ENCODE data around the gene MAST4. TPM values are rescaled to one million over a fixed set of nuclear protein-coding genes. Genes with fewer than 3 reads are reported as not detected.

The MAST4 gene
- total and polyA plus RNA-seq, 7 experiments from 2014 or later: 11.3 to 39.0 (median 28.3) TPM

DNA sequence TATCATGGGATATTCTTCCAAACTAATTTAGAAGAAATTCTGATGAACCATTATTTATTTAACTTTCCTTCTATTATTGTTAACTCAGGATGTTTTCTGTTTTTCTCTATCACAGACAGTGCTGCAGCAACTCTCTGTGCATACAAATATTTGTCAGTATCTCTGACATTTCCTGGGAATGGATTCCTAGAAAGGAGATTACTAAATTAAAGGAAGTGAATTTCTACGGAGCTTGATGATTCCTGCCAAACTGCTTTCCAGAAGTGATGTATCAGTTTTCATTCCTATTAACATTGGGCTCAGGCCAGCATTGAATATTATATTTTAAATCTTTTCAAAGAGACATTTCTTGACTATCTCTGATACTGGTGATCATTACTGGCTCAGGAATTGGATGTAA is 26.0 kb upstream of the MAST4 start:
- Histone ChIP-seq H3K27me3 (ENCODE audit: control insufficient read depth in 2 of 2, insufficient read depth in 2 of 2, low read length in 2 of 2) (no peaks in the 10 kb centered on the region), H3K4me1 (ENCODE audit: control insufficient read depth in 2 of 2, insufficient read depth in 2 of 2, low read length in 2 of 2) (no peaks in the 10 kb centered on the region), H3K9me3 (ENCODE audit: control insufficient read depth in 2 of 3, low read length in 3 of 3) (no peaks in the 10 kb centered on the region), H3K36me3 (ENCODE audit: control insufficient read depth in 2 of 3, insufficient read depth in 3 of 3, low read length in 3 of 3) (no peaks in the 10 kb centered on the region), H3K27ac (ENCODE audit: low read depth, low read length) (no peak overlapping the region), H3K4me3 (ENCODE audit: low read length) (no peak overlapping the region)
- H3K4me1 Mint-ChIP-seq: peaks cover 0 to 14% (median 0%) of the 10 kb centered on the region in 7 donors
- ChIA-PET CTCF (no interaction called here), POLR2A (interaction anchor here (0.7 kb wide), 1 partner anchor 623 kb away, joined by 3 read pairs; no protein-coding TSS in a partner anchor)
- no peaks in the 10 kb centered on the region for H3K36me3 Mint-ChIP-seq
- peaks cover 13 to 30% (median 18%) of the 10 kb centered on the region in 5 donors for H3K27me3 Mint-ChIP-seq
- no peak for DNase-seq
- intact Hi-C loops (cut with micrococcal nuclease): no loop called here
- no peak for ATAC-seq
- no peak overlapping the region for H3K27ac Mint-ChIP-seq
- H3K9me3 Mint-ChIP-seq: peaks cover 0 to 2% (median 0%) of the 10 kb centered on the region in 11 donors
- H3K4me3 Mint-ChIP-seq: no peak overlapping the region

DNA sequence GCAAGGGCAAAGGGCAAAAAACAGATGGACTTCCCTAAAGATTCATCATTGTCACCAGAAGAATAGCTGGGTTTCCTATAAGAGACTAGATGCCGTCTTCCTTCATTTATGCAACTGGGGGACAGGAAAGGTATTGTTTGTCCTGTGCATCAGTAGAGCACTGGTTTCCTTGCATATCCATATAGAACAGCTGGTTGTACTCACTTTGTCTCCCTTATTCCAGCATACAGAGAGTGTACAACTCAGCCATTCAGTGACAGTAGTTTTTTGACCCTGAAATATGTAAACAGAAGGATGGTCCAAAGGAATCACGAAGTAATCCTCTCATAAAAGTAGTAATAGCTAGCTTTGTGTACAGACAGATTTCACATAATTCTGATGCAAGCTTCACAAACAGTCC is 22.5 kb upstream of the MAST4 start:
- no peaks in the 10 kb centered on the region for H3K27me3 ChIP-seq (ENCODE audit: control insufficient read depth in 2 of 2, insufficient read depth in 2 of 2, low read length in 2 of 2)
- peaks cover 30 to 45% (median 40%) of the 10 kb centered on the region in 5 donors for H3K27me3 Mint-ChIP-seq
- ATAC-seq: no peak
- ChIA-PET CTCF (no interaction called here), POLR2A (no interaction called here)
- H3K9me3 ChIP-seq (ENCODE audit: control insufficient read depth in 2 of 3, low read length in 3 of 3): no peaks in the 10 kb centered on the region
- no peak overlapping the region for H3K4me3 Mint-ChIP-seq
- peaks cover 0 to 3% (median 0%) of the 10 kb centered on the region in 7 donors for H3K4me1 Mint-ChIP-seq
- no peak for DNase-seq
- intact Hi-C loops (cut with micrococcal nuclease): no loop called here
- peaks cover 0 to 5% (median 4%) of the 10 kb centered on the region in 11 donors for H3K9me3 Mint-ChIP-seq
- H3K27ac Mint-ChIP-seq: no peak overlapping the region
- H3K27ac ChIP-seq (ENCODE audit: low read depth, low read length): no peak overlapping the region
- no peaks in the 10 kb centered on the region for H3K4me1 ChIP-seq (ENCODE audit: control insufficient read depth in 2 of 2, insufficient read depth in 2 of 2, low read length in 2 of 2)
- peaks cover 0 to 2% (median 0%) of the 10 kb centered on the region in 5 donors for H3K36me3 Mint-ChIP-seq
- no peaks in the 10 kb centered on the region for H3K36me3 ChIP-seq (ENCODE audit: control insufficient read depth in 2 of 3, insufficient read depth in 3 of 3, low read length in 3 of 3)
- H3K4me3 ChIP-seq (ENCODE audit: low read length): no peak overlapping the region

DNA sequence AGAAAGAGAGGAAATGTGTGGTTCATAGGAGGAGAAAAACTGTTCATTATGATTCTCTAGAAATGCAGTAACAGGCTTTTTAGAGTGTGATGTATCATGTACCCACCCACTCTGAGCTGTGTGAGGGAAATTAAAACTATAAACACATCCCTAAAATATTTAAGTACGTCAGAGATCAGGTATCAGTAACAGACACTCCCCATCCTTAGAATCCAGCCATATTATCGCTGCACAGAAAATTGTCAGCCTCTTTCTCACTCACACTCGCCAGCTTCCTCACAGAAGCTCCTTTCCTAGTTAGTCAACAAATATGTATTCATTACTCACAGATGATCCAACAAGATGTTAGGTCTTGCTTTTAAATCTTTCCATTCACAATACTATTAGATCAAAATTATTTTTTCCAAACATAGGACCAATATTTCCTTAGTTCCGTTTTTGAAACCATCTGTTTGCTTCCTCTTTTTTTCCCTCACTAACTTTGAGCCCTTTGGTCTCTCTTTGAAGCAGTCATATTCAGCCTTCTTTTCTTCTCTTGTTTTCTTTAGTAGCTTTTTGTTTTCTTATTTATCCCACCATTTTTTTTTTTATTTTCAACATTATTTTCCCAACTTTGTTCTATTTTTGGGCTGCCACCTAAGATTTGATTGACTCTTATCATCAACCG is 13.6 kb upstream of the MAST4 start:
- no peaks in the 10 kb centered on the region for H3K36me3 ChIP-seq (ENCODE audit: control insufficient read depth in 2 of 3, insufficient read depth in 3 of 3, low read length in 3 of 3)
- Mint-ChIP-seq H3K36me3 (peaks cover 0 to 4% (median 0%) of the 10 kb centered on the region in 5 donors), H3K9me3 (peaks cover 0 to 4% (median under 1%) of the 10 kb centered on the region in 11 donors), H3K4me3 (no peak overlapping the region), H3K27ac (no peak overlapping the region), H3K27me3 (peaks cover 31 to 53% (median 37%) of the 10 kb centered on the region in 5 donors), H3K4me1 (no peaks in the 10 kb centered on the region)
- no peaks in the 10 kb centered on the region for H3K4me1 ChIP-seq (ENCODE audit: control insufficient read depth in 2 of 2, insufficient read depth in 2 of 2, low read length in 2 of 2)
- H3K27me3 ChIP-seq (ENCODE audit: control insufficient read depth in 2 of 2, insufficient read depth in 2 of 2, low read length in 2 of 2): no peaks in the 10 kb centered on the region
- no peak for ATAC-seq
- ChIA-PET CTCF (no interaction called here), POLR2A (no interaction called here)
- DNase-seq: no peak
- H3K9me3 ChIP-seq (ENCODE audit: control insufficient read depth in 2 of 3, low read length in 3 of 3): no peaks in the 10 kb centered on the region
- no peak overlapping the region for H3K27ac ChIP-seq (ENCODE audit: low read depth, low read length)
- intact Hi-C loops (cut with micrococcal nuclease): no loop called here
- no peak overlapping the region for H3K4me3 ChIP-seq (ENCODE audit: low read length)

DNA sequence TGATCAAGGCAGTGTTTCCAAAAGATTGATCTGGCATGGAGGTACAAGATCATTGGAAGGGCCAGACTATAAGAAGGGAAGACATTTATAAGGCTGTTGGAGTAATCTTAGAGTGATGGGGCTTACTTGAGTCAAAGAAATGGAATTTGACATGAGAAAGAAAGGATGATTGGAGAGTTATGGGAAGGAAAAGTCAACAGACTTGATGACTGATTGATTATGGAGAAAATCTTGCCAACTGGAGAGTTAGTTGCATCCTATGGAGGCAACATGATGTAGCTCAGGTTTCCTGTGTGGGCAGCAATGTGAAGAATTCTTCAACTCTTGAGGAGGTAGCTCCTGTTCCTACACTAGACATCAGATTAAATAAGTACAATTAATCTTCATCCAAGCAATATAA is 10.9 kb upstream of the MAST4 start:
- Mint-ChIP-seq H3K4me3 (no peak overlapping the region), H3K27me3 (peaks cover 28 to 58% (median 39%) of the 10 kb centered on the region in 5 donors), H3K27ac (no peak overlapping the region), H3K4me1 (no peaks in the 10 kb centered on the region), H3K36me3 (no peaks in the 10 kb centered on the region), H3K9me3 (peaks cover 0 to 4% (median 0%) of the 10 kb centered on the region in 11 donors)
- no peak for DNase-seq
- intact Hi-C loops (cut with micrococcal nuclease): no loop called here
- POLR2A ChIA-PET: no interaction called here
- Histone ChIP-seq H3K27me3 (ENCODE audit: control insufficient read depth in 2 of 2, insufficient read depth in 2 of 2, low read length in 2 of 2) (no peaks in the 10 kb centered on the region), H3K4me1 (ENCODE audit: control insufficient read depth in 2 of 2, insufficient read depth in 2 of 2, low read length in 2 of 2) (no peaks in the 10 kb centered on the region), H3K36me3 (ENCODE audit: control insufficient read depth in 2 of 3, insufficient read depth in 3 of 3, low read length in 3 of 3) (no peaks in the 10 kb centered on the region), H3K9me3 (ENCODE audit: control insufficient read depth in 2 of 3, low read length in 3 of 3) (no peaks in the 10 kb centered on the region), H3K27ac (ENCODE audit: low read depth, low read length) (no peak overlapping the region), H3K4me3 (ENCODE audit: low read length) (no peak overlapping the region)
- ATAC-seq: no peak
- CTCF ChIA-PET: no interaction called here

DNA sequence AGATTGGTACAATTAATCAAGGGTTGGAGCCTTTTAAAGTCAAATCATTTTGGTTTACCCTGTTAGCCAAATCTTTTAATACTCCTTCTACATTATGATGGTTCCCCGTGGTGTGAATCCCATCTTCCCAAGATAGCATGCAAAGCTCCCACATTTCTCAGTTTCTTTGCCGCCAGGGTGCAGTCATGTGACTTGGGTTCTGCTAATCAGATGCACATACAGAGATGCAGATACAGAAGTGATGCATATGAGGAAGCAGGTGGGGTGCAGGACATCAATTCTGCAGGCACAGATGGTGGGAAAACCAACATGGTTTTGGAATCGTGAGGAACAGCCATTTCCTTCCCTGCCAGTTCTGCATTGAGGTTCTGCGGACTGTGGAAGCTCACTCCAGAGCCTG is 8.4 kb upstream of the MAST4 start:
- CTCF ChIA-PET: no interaction called here
- no peak overlapping the region for H3K4me3 ChIP-seq (ENCODE audit: low read length)
- no peaks in the 10 kb centered on the region for H3K36me3 ChIP-seq (ENCODE audit: control insufficient read depth in 2 of 3, insufficient read depth in 3 of 3, low read length in 3 of 3)
- POLR2A ChIA-PET: no interaction called here
- H3K4me1 ChIP-seq (ENCODE audit: control insufficient read depth in 2 of 2, insufficient read depth in 2 of 2, low read length in 2 of 2): no peaks in the 10 kb centered on the region
- peaks cover 0 to 3% of the 10 kb centered on the region in 2 donors for H3K27me3 ChIP-seq (ENCODE audit: control insufficient read depth in 2 of 2, insufficient read depth in 2 of 2, low read length in 2 of 2)
- H3K27ac Mint-ChIP-seq: no peak overlapping the region
- DNase-seq (no peak), ATAC-seq (no peak)
- peaks cover 0 to 4% (median 0%) of the 10 kb centered on the region in 11 donors for H3K9me3 Mint-ChIP-seq
- no peaks in the 10 kb centered on the region for H3K4me1 Mint-ChIP-seq
- intact Hi-C loops (cut with micrococcal nuclease): no loop called here
- H3K27me3 Mint-ChIP-seq: peaks cover 30 to 58% (median 43%) of the 10 kb centered on the region in 5 donors
- H3K36me3 Mint-ChIP-seq: no peaks in the 10 kb centered on the region
- no peaks in the 10 kb centered on the region for H3K9me3 ChIP-seq (ENCODE audit: control insufficient read depth in 2 of 3, low read length in 3 of 3)
- no peak overlapping the region for H3K27ac ChIP-seq (ENCODE audit: low read depth, low read length)
- no peak overlapping the region for H3K4me3 Mint-ChIP-seq

DNA sequence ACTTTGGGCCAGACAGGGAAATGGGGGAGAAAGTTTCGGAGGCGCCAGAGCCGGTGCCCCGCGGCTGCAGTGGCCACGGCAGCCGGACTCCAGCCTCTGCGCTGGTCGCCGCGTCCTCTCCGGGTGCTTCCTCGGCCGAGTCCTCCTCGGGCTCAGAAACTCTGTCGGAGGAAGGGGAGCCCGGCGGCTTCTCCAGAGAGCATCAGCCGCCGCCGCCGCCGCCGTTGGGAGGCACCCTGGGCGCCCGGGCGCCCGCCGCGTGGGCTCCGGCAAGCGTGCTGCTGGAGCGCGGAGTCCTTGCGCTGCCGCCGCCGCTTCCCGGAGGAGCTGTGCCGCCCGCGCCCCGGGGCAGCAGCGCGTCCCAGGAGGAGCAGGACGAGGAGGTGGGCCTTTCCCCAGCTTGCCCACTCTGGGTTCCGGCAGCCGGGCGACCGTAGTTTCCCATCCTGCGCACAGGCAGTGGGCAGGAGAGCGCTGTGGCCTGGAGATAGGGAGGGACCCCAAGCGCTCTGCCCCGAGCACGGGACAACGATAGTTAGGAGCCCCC is 516 bp downstream of the MAST4 start:
- H3K36me3 ChIP-seq (ENCODE audit: control insufficient read depth in 2 of 3, insufficient read depth in 3 of 3, low read length in 3 of 3): no peaks in the 10 kb centered on the region
- peaks cover 44 to 79% (median 65%) of the 10 kb centered on the region in 5 donors for H3K27me3 Mint-ChIP-seq
- CTCF ChIA-PET: no interaction called here
- H3K9me3 Mint-ChIP-seq: no peaks in the 10 kb centered on the region
- no peaks in the 10 kb centered on the region for H3K36me3 Mint-ChIP-seq
- H3K4me3 ChIP-seq (ENCODE audit: low read length): no peak overlapping the region
- H3K4me1 Mint-ChIP-seq: peaks cover 0 to 30% (median 19%) of the 10 kb centered on the region in 7 donors
- no peak overlapping the region for H3K27ac Mint-ChIP-seq
- peak overlapping the region; percentile 75 to 91 (median 81) for H3K4me3 Mint-ChIP-seq
- H3K27me3 ChIP-seq (ENCODE audit: control insufficient read depth in 2 of 2, insufficient read depth in 2 of 2, low read length in 2 of 2): peaks cover 3 to 5% of the 10 kb centered on the region in 2 donors
- peaks cover 0 to 14% of the 10 kb centered on the region in 2 donors for H3K4me1 ChIP-seq (ENCODE audit: control insufficient read depth in 2 of 2, insufficient read depth in 2 of 2, low read length in 2 of 2)
- no peaks in the 10 kb centered on the region for H3K9me3 ChIP-seq (ENCODE audit: control insufficient read depth in 2 of 3, low read length in 3 of 3)
- POLR2A ChIA-PET: no interaction called here
- DNase-seq (peak in 1 of 9 donors; percentile 30), ATAC-seq (peak; percentile 16)
- H3K27ac ChIP-seq (ENCODE audit: low read depth, low read length): no peak overlapping the region
- intact Hi-C loops (cut with micrococcal nuclease): loop anchor here in 1 of 2 donors (2.0 to 5.0 kb wide), 2 partner anchors 38 to 74 kb away; no protein-coding TSS in a partner anchor
